Putamen (tissue), 1 donor: ENCODE measurements around the gene ST7.
"Not testable (repeated sequence)": the region's sequence is repeated elsewhere in the genome, so short reads cannot be mapped to it uniquely, and the experiment has no call there.

ENCODE experiments used
- DNase-seq: peaks from one replicate; pipeline ENCODE4 v3.0.0-alpha.2; 2016; ENCODE audit warnings: low spot score

The ST7 gene

DNA sequence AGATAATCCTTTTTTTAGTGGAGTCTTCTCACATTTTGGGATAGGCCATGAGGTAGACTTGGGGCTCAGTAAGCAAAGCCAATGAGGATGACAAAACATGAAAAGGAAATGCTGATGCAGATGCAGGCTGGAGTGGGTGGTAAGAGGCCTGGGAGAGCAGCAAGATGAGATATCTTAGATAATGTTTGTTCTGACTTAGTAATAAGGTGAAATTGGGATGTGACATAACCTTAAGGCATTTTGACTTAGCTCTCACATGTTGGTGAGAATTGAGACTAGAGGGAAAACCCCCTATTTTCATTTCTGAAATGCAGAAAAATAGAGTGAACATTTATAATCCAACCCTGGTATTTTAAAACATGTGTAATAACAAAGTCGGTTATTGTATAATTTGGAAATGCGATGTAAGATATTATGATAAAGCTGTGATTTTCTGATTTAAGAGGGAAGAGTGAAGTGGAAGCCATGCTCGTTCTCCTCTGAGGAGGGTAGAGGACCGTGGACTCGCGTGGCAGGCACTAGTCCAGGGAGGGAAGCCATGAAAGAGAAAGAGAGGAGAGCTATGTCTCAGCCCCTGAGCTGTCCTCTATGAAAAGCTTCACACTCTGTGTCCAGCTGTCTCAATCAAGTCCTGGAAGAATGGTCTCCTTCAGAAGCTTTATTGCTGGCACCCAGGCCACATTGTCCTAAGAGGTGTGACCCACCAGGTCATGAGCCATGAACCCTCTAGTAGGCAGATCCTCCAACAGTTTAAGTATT lies 57.3 kb downstream of the ST7 start:
- DNase-seq = no peak

DNA sequence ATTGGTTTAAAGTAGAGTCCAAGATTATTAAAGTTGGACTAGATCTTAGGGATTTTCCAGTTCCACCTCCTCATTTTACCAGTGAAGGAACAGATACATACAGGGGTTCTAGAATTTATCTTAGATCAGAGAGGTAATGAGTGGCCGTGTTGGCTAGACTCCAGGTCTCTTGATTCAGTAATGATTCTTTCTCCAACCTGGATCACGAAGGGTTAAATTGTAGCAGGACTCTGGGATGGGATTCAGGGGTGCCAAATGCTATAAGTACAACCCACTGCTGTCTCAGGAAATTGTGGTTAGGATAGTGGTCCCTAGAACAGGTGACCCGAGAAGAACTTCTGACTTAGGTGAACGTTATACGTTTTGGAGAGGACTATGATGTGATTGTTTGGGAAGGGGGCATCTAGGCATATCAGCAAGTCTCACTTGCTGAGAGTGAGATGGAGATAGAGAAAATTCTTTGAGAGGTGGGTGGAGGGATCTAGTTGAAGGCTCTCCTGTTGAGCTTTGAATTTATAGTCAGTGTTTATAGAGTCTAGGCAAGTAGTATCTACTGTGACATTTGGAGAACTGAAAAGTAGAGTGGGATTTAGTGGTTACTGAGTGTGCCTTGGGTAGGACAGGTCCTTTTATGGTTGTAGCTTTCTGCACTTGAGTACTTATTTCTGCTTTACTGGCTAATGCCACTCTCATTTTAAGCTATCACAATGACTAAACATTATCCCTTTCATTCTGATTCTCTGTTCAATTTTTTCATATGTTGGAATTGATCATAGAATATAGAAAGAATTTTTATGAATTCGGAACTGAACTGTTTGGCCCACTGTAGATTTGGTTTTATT lies 58.3 kb downstream of the ST7 start:
- no peak for DNase-seq

GRCh38 chr7:117012284-117012683 lies 59.0 kb downstream of the ST7 start:
- no peak for DNase-seq

DNA sequence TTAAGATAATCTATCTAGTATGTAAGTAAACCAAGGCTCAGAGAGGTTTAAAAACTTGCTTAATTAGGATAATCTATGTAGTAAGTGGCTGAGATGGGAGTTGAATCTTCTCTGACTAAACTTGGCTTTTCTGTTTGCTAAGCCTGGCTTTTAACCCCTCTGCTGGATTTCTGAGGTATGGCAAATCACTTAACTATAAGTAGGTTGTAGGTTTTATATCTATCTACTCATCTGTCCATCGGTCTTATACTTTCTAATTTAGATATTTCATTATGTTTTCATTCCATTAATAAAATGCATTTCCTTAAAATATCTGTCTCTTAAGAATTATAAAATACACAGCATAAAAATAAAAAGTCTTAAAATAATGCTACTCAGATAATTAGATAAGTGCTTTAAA lies 59.4 kb downstream of the ST7 start:
- no peak for DNase-seq

GRCh38 chr7:117014099-117014656 lies 60.9 kb downstream of the ST7 start:
- no peak for DNase-seq

DNA sequence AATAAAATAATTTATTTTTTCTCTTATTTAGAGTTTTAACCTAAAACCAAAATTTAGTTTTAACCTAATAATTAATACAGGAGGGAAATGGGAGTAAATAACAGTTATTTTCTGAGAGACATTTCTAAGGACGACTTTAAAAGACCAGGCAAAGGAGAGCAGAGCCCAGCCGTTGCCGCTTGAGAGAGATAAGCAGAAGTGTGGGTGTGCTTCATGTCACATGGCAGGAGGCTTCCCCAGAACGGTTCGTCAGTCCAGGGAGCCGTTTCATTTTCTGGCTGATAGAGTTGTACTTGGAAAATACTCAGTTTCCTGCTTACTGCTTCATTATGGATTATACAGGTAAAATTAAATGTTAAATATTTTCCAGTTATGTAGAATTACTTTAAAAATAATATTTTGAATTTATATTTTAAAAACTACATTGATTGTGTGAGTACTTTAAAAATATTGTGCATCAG lies 61.4 kb downstream of the ST7 start:
- DNase-seq = peak; percentile 55

DNA sequence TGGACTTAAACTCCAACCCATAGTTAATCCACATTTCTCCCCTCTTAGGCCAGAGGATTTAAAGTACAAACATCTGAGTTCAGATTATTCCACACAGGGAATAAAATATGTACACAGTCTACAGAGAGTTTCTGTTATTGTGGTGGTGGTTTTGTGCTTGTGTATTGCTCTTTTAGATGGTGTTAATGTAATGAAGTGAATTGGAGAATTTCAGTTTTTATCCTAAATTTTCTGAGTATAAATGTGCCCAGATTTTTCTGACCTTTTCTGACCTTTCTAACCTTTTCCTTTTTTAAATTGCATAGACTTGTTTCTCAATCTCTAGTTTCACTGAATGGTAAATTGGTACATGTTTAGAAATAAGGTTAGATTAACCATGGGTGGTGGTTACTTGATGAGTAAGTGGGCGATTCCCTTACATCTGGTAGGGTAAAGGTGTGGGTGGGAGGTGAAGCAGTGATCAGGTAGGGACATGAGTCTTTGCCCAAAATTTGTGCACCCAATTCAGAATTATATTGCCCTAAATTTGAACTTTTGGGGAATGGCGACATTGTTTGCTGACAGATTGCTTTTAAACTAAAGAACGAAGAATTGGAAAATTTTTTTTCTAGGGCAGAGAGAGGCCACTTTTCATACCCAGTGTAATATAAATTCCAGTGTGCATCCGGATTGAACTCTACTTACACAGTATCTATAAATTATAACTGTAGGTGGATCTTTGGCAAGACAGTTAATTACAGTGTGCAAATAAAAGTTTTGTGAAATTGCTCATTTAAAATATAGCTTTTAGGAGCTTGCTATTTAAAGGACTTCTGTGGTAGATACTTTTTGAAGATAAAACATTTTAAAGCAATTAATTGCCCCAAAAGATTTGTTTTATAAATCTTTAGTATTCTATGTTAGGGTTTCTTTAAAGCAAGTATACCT lies 62.2 kb downstream of the ST7 start:
- DNase-seq = no peak

GRCh38 chr7:117017017-117017451 lies 63.7 kb downstream of the ST7 start:
- DNase-seq = no peak

- DNase-seq = no peak
Measured at GRCh38 chr7:117017702-117018266, 64.5 kb downstream of the ST7 start.

- DNase-seq = no peak
Measured at GRCh38 chr7:117018713-117019112, 65.4 kb downstream of the ST7 start.

DNA sequence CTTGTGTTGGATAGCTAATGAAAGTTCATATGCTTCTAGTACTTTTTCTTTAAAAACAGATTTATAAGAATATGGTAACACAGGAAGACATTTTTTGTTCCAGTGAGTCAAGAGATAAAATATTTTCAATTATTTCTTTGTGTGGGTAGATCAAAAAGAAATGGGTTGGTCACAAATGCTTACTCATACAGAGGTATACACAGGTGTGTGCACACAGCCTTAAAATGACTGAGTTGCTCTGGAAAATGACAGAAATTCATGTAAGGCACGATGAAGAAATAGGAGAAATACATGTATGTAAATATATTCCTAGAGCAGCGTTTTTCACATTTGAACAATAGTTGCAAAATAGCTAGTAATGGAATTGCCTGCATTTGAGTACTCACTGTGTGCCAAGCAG lies 66.0 kb downstream of the ST7 start:
- DNase-seq = no peak

- DNase-seq = peak; percentile 90
Measured at GRCh38 chr7:117019786-117020590, 66.7 kb downstream of the ST7 start.

DNA sequence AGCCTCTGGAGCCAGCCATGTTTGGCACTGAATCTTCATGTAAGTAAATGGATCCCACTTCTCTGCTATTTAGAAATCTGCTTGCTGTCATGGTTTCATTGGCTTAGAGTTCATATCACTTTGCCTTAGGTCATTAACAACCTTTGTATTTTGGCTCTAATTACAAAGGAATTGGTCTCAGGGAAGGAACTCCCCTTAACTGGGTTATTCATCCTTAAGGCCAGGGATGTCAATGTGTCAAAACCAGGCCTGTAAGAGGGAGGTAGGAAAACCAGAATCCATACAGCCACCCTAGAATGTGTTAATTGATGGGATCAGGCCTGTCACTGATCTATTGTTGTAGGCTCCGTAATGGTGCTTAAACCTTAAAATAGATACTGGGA lies 67.3 kb downstream of the ST7 start:
- DNase-seq = peak; percentile 49

GRCh38 chr7:117021366-117021765 lies 68.1 kb downstream of the ST7 start:
- no peak for DNase-seq

GRCh38 chr7:117021986-117022385 lies 68.7 kb downstream of the ST7 start:
- DNase-seq = no peak

GRCh38 chr7:117023325-117023854 lies 70.1 kb downstream of the ST7 start:
- no peak for DNase-seq

GRCh38 chr7:117024811-117025210 lies 71.5 kb downstream of the ST7 start:
- no peak for DNase-seq

GRCh38 chr7:117025891-117026290 lies 72.6 kb downstream of the ST7 start:
- no peak for DNase-seq

DNA sequence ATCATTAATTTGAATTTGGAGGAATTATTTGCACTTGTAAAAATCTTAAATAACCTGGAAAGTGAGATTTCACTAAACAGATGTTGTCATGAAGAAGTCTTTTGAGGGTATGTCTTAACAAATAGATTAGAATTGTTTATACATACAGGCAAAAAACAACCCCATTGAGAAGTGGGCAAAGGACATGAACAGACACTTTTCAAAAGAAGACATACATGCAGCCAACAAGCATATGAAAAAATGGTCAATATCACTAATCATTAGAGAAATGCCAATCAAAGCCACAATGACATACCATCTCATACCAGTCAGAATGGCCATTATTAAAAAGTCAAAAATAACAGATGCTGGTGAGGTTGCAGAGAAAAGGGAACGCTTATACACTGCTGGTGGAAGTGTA lies 77.0 kb downstream of the ST7 start:
- not testable (repeated sequence) for DNase-seq

DNA sequence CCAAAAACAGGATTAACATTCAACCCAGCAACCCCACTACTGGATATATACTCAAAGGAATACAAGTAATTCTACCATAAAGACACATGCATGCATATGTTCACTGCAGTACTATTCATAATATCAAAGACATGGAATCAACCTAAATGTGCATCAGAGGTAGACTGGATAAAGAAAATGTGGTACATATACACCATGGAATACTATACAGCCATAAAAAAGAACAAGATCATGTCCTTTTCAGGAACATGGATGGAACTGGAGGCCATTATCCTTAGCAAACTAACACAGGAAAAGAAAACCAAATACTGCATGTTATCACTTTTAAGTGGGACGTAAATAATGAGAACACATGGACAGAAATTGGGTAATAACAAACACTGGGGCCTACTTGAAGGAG lies 77.5 kb downstream of the ST7 start:
- not testable (repeated sequence) for DNase-seq
